GM13976 (cell line): Measurements from ENCODE around the gene SMLR1.

Source experiments
- DNase-seq: peaks from one replicate; pipeline ENCODE4 v3.0.0; 2012; ENCODE audit warnings: low spot score
- CTCF ChIP-seq: IDR thresholded peaks from 2 replicates; pipeline ENCODE4 v1.5.1; 2012; ENCODE audit warnings: borderline replicate concordance, mild to moderate bottlenecking; ENCODE audit not compliant: insufficient read depth; ENCODE audit errors: extremely low read depth, missing control alignments, control extremely low read depth
- in situ Hi-C: fragments of 300-500 bp; cut with MboI; formaldehyde crosslinking; loops from one replicate; pipeline ENCODE4 v1.12.0; 2022; ENCODE audit warnings: low sequenced_read_pairs, mixed read lengths, inconsistent platforms; ENCODE audit not compliant: unreplicated experiment

Gene SMLR1

GRCh38 chr6:130810307-130811030 is 16.7 kb upstream of the SMLR1 start:
- DNase-seq, result no peak
- TF ChIP-seq CTCF, result no peak
- in situ Hi-C loops, result no loop called here

GRCh38 chr6:130811932-130812331 is 15.3 kb upstream of the SMLR1 start:
- no peak for DNase-seq
- in situ Hi-C loops, result no loop called here
- no peak for TF ChIP-seq CTCF

- no peak for DNase-seq
- TF ChIP-seq CTCF, result no peak
- in situ Hi-C loops, result no loop called here
Observed at GRCh38 chr6:130814506-130814905, 12.7 kb upstream of the SMLR1 start.

GRCh38 chr6:130815200-130816071 is 11.8 kb upstream of the SMLR1 start:
- no peak for TF ChIP-seq CTCF
- no peak for DNase-seq
- in situ Hi-C loops, result no loop called here

GRCh38 chr6:130822736-130823135 is 4.5 kb upstream of the SMLR1 start:
- TF ChIP-seq CTCF, result no peak
- in situ Hi-C loops, result no loop called here
- no peak for DNase-seq

GRCh38 chr6:130824978-130825694 is 2.1 kb upstream of the SMLR1 start:
- no peak for DNase-seq
- in situ Hi-C loops, result no loop called here
- no peak for TF ChIP-seq CTCF
